Endometrial microvascular endothelial cells (primary cell): ENCODE measurements around the gene CLDN6. TPM values are rescaled to one million over a fixed set of nuclear protein-coding genes. Genes with fewer than 3 reads are reported as not detected.

Experiments
- in situ Hi-C: cut with HindIII; loops from 2 replicates; pipeline ENCODE4 v1.10.0; 2017; ENCODE audit warnings: low sequenced_read_pairs, low pct_unique_long_range_greater_than_20kb; ENCODE audit errors: inconsistent ontology term
- total RNA-seq: library from RNA; depleted of rRNA; stranded (reverse); fragments of >200 nt; gene quantifications from one replicate; pipeline ENCODE4 v1.2.3, GENCODE V29; 2015; ENCODE audit errors: inconsistent ontology term

CLDN6 gene
- total RNA-seq, 1 donor from 2014 or later = not detected

GRCh38 chr16:3030222-3031212 is 12.5 kb upstream of the CLDN6 start:
- in situ Hi-C loops = no loop called here

GRCh38 chr16:3029491-3030221 is 11.7 kb upstream of the CLDN6 start:
- in situ Hi-C loops = no loop called here

- in situ Hi-C loops = no loop called here
Observed at GRCh38 chr16:3028716-3029319, 10.8 kb upstream of the CLDN6 start.

GRCh38 chr16:3027983-3028715 is 10.2 kb upstream of the CLDN6 start:
- in situ Hi-C loops = no loop called here

GRCh38 chr16:3027489-3027795 is 9.5 kb upstream of the CLDN6 start:
- in situ Hi-C loops = no loop called here

- in situ Hi-C loops = no loop called here
Observed at GRCh38 chr16:3026609-3027488, 8.9 kb upstream of the CLDN6 start.

- in situ Hi-C loops = no loop called here
Observed at GRCh38 chr16:3026003-3026378, 8.0 kb upstream of the CLDN6 start.

- in situ Hi-C loops = no loop called here
Observed at GRCh38 chr16:3025032-3026002, 7.3 kb upstream of the CLDN6 start.

GRCh38 chr16:3023669-3024478 is 5.9 kb upstream of the CLDN6 start, which contains the start of the genes HCFC1R1 and THOC6:
TSS of gene HCFC1R1 (minus strand) at chr16:3023942. CDS start at chr16:3023941, 1 bp downstream.
TSS of gene THOC6 (plus strand) at chr16:3024035. CDS start at chr16:3024327, 292 bp downstream.
- in situ Hi-C loops = no loop called here

GRCh38 chr16:3023415-3023668 is 5.4 kb upstream of the CLDN6 start:
- in situ Hi-C loops = no loop called here

GRCh38 chr16:3022684-3023414 is 4.9 kb upstream of the CLDN6 start:
- in situ Hi-C loops = no loop called here

- in situ Hi-C loops = no loop called here
Observed at GRCh38 chr16:3022208-3022683, 4.3 kb upstream of the CLDN6 start.

GRCh38 chr16:3021449-3022207 is 3.6 kb upstream of the CLDN6 start:
- in situ Hi-C loops = no loop called here

- in situ Hi-C loops = no loop called here
Observed at GRCh38 chr16:3020604-3021448, 2.8 kb upstream of the CLDN6 start.
